ENCODE results near the gene MAP3K7. TPM values are rescaled to one million over a fixed set of nuclear protein-coding genes. Genes with fewer than 3 reads are reported as not detected.

MAP3K7 gene
- polyA plus RNA-seq (ENCODE audit: insufficient read length): 61.3 TPM
- long read RNA-seq, donor 1, full-length matches to known transcripts: 11 of 11 reads
- long read RNA-seq, donor 1, partial matches to known transcripts: 0 of 11 reads
- long read RNA-seq, donor 1, other reads (novel, unspliced or antisense): 0 of 11 reads
- long read RNA-seq, donor 2, full-length matches to known transcripts: 13 of 26 reads
- long read RNA-seq, donor 2, partial matches to known transcripts: 13 of 26 reads
- long read RNA-seq, donor 2, other reads (novel, unspliced or antisense): 0 of 26 reads
- long read RNA-seq, donor 3, full-length matches to known transcripts: 13 of 13 reads
- long read RNA-seq, donor 3, partial matches to known transcripts: 0 of 13 reads
- long read RNA-seq, donor 3, other reads (novel, unspliced or antisense): 0 of 13 reads
- long read RNA-seq, donor 4, partial matches to known transcripts: 0 of 1 reads
- long read RNA-seq, donor 4, other reads (novel, unspliced or antisense): 0 of 1 reads
- long read RNA-seq, donor 5, full-length matches to known transcripts: 10 of 10 reads
- long read RNA-seq, donor 5, partial matches to known transcripts: 0 of 10 reads
- long read RNA-seq, donor 5, other reads (novel, unspliced or antisense): 0 of 10 reads
- long read RNA-seq, donor 6, full-length matches to known transcripts: 11 of 17 reads
- long read RNA-seq, donor 6, partial matches to known transcripts: 6 of 17 reads
- long read RNA-seq, donor 6, other reads (novel, unspliced or antisense): 0 of 17 reads
- long read RNA-seq, donor 7, full-length matches to known transcripts: 15 of 15 reads
- long read RNA-seq, donor 7, partial matches to known transcripts: 0 of 15 reads
- long read RNA-seq, donor 7, other reads (novel, unspliced or antisense): 0 of 15 reads
- long read RNA-seq, donor 8, full-length matches to known transcripts: 4 of 4 reads
- long read RNA-seq, donor 8, partial matches to known transcripts: 0 of 4 reads
- long read RNA-seq, donor 8, other reads (novel, unspliced or antisense): 0 of 4 reads

GRCh38 chr6:90586836-90587638 lies at the start of gene MAP3K7:
Gene MAP3K7 (minus strand): TSS chr6:90587072. CDS start chr6:90586883, 189 bp downstream.
- DNase-seq: peak; percentile 97

- DNase-seq: no peak
Observed at GRCh38 chr6:90631046-90631445, 44.2 kb upstream of the MAP3K7 start.

- DNase-seq: no peak
Observed at GRCh38 chr6:90621581-90621980, 34.7 kb upstream of the MAP3K7 start.

GRCh38 chr6:90619221-90619620 lies 32.3 kb upstream of the MAP3K7 start:
- DNase-seq: no peak

- no peak for DNase-seq
Observed at GRCh38 chr6:90612313-90612680, 25.4 kb upstream of the MAP3K7 start.

- peak; percentile 15 for DNase-seq
Observed at GRCh38 chr6:90611543-90612312, 24.9 kb upstream of the MAP3K7 start.

- peak; percentile 56 for DNase-seq
Observed at GRCh38 chr6:90610751-90611542, 24.1 kb upstream of the MAP3K7 start.

- DNase-seq: peak; percentile 50
Observed at GRCh38 chr6:90610301-90610750, 23.5 kb upstream of the MAP3K7 start.

GRCh38 chr6:90605749-90606340 lies 19.0 kb upstream of the MAP3K7 start:
- DNase-seq: no peak

- no peak for DNase-seq
Observed at GRCh38 chr6:90604546-90604945, 17.7 kb upstream of the MAP3K7 start.

GRCh38 chr6:90599151-90599550 lies 12.3 kb upstream of the MAP3K7 start:
- no peak for DNase-seq

- DNase-seq: no peak
Observed at GRCh38 chr6:90598192-90598951, 11.5 kb upstream of the MAP3K7 start.

- DNase-seq: no peak
Observed at GRCh38 chr6:90596967-90597539, 10.2 kb upstream of the MAP3K7 start.

- no peak for DNase-seq
Observed at GRCh38 chr6:90595854-90596253, 9.0 kb upstream of the MAP3K7 start.

GRCh38 chr6:90586546-90586835 lies 381 bp downstream of the MAP3K7 start:
- peak; percentile 10 for DNase-seq

- DNase-seq: no peak
Observed at GRCh38 chr6:90584636-90585255, 2.1 kb downstream of the MAP3K7 start.

GRCh38 chr6:90583836-90584481 lies 2.9 kb downstream of the MAP3K7 start:
- DNase-seq: no peak

Measured in left kidney (tissue), 8 donors.